ENCODE results near the gene CCDC54.

- TF ChIP-seq CTCF (IDR thresholded peaks at IDR 0.05) (no peak), POLR2AphosphoS5 (IDR thresholded peaks at IDR 0.05; ENCODE audit: insufficient read depth in 1 of 2, low read depth in 1 of 2) (no peak), POLR2A (IDR thresholded peaks at IDR 0.05) (no peak)
Measured at GRCh38 chr3:107346564-107346963, 30.7 kb upstream of the CCDC54 start.
